IPS-18a (cell line): ENCODE results near the gene ANAPC2.

Experiments
- H3K27ac ChIP-seq: one replicate; pipeline ENCODE4 v1.5.1; 2013; ENCODE audit warnings: low read length
- H3K27me3 ChIP-seq: one replicate; pipeline ENCODE4 v1.6.1; 2013; ENCODE audit warnings: mild to moderate bottlenecking, low read length; ENCODE audit not compliant: control insufficient read depth, insufficient read depth
- H3K36me3 ChIP-seq: one replicate; pipeline ENCODE4 v1.6.1; 2013; ENCODE audit warnings: low read depth, low read length; ENCODE audit not compliant: control insufficient read depth
- H3K4me1 ChIP-seq: one replicate; pipeline ENCODE4 v1.6.1; 2013; ENCODE audit warnings: low read depth, low read length; ENCODE audit not compliant: control insufficient read depth
- H3K4me3 ChIP-seq: one replicate; pipeline ENCODE4 v1.5.1; 2013; ENCODE audit warnings: low read length
- H3K9ac ChIP-seq: one replicate; pipeline ENCODE4 v1.6.1; 2013; ENCODE audit warnings: mild to moderate bottlenecking, low read length, moderate library complexity
- H3K9me3 ChIP-seq: one replicate; pipeline ENCODE4 v1.6.1; 2013; ENCODE audit warnings: low read depth, low read length; ENCODE audit not compliant: control insufficient read depth

ANAPC2 gene

DNA sequence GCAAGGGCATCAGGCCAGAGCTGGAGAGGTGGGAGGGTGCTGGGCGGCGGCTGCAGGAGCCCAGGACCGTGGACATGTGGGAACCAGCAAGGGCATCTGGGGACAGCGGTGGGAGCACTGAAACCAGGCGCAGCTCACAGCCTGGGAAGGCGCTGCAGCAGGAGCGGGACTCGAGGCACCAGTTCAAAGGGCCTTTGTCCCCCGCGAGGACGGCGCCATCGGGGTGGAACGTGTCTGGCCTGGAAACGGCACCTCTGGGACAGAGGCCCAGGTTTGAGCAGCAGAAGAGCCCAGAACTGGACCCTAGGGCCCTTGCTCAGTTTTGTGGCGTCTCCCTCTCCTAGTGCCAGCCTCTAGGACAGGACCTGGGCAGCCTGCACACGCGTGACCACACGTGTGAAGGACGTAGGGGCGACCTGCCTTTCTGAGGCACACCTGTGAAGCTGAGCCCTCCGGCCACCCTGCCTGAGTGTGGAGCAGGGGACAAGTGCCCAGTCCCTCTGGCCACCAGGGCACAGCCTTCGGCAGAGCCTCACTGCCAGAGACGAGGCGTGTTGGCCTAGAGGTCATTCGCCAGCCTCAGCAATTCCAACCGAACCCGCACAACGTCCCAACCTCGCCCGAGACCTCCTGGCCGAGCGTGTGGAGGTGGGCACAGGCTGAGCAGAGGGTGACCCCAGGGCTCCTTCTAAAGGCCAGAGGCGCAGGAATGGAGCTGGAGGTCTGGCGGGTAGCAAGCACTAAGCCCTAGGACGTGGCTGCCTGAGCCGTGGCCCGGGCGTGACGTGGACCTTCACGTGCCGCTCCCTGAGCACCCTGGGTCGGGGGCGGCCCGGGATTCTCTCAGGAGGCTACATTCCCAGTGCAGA is 14.3 kb downstream of the ANAPC2 start:
- Histone ChIP-seq H3K9ac (no peak overlapping the region), H3K27me3 (peaks cover 70% of the 10 kb centered on the region), H3K4me1 (no peaks in the 10 kb centered on the region), H3K27ac (no peak overlapping the region), H3K9me3 (no peaks in the 10 kb centered on the region), H3K36me3 (no peaks in the 10 kb centered on the region), H3K4me3 (no peak overlapping the region)

DNA sequence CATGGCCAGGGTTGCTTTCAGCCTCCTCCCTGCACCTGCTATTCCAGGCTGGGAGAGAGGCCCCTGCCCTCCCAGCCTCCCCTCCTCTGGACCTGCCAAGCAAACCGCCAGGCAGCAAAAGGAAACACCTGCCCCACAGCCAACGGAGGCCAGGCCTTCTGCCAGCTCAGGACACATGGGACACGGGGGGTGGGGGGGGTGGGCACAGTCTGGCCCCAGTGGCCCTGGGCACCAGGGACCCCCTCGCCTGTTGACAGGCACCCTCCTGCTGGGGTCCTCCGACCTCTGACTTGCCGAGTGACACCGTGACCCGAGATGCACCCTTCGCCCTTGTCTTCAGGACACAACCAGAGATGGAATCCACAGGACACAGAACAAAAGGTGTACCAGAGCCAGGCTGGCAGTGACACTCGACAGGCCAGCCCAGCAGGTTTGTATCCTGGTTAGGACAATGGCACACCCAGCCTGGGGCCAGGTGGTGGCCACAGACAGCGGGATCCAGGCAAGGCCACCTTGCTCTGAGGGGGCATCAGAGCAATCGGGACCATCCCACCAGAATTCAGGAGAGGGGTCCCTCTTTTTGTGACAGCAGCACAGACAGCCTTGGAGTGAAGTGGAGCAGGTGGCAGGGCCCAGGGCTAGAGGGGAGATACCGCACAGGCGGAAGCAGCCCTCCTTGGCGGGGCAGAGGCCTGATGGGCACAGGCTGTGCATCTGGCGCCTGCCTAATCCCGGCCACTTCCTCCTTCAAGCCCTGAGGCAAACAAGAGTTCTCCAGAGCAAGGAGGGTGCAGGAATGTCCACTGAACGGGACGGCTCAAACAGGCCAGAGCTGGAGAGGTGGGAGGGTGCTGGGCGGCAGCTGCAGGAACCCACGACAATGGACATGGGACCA is 15.2 kb downstream of the ANAPC2 start:
- H3K4me1 ChIP-seq, result no peaks in the 10 kb centered on the region
- H3K9ac ChIP-seq, result no peak overlapping the region
- H3K27ac ChIP-seq, result no peak overlapping the region
- H3K4me3 ChIP-seq, result no peak overlapping the region
- no peaks in the 10 kb centered on the region for H3K36me3 ChIP-seq
- peaks cover 79% of the 10 kb centered on the region for H3K27me3 ChIP-seq
- H3K9me3 ChIP-seq, result no peaks in the 10 kb centered on the region

DNA sequence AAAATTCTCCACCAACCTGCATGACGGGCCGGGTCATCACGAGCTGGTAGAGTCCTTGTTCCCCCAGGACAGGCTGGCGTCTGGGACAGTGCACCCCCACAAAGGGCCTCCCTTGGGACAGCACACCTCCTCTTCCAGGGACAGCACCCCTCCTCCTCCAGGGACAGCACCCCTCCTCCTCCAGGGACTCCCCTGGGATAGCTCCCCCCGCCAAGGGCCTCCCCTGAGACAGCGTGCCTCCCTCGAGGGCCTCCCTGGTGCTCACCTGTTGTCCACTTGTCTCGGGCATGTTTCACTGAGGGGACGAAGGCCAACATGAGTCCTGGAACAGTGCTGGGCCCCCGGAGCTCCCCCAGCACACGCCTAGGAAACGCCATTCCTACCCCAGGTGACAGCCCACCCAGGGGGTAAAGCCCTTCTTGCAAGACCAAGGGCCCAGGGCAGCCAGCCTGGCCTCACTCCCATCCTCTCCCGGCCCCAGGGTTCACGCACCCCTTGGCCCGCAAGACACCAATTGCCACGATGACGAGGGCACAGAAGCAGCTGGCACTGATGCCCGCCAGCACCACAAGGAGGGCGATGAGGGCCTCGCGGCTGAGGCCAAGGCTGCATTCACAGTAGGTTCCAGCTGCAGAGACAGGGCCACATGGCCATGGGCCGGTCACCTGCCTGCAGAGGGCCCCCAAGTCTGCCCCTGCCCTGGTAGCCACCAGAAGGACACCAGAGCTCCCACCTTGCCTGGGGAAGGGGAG is 17.0 kb downstream of the ANAPC2 start:
- Histone ChIP-seq H3K4me3 (no peak overlapping the region), H3K4me1 (no peaks in the 10 kb centered on the region), H3K9me3 (no peaks in the 10 kb centered on the region), H3K9ac (no peak overlapping the region), H3K27me3 (peaks cover 96% of the 10 kb centered on the region), H3K36me3 (no peaks in the 10 kb centered on the region), H3K27ac (no peak overlapping the region)

DNA sequence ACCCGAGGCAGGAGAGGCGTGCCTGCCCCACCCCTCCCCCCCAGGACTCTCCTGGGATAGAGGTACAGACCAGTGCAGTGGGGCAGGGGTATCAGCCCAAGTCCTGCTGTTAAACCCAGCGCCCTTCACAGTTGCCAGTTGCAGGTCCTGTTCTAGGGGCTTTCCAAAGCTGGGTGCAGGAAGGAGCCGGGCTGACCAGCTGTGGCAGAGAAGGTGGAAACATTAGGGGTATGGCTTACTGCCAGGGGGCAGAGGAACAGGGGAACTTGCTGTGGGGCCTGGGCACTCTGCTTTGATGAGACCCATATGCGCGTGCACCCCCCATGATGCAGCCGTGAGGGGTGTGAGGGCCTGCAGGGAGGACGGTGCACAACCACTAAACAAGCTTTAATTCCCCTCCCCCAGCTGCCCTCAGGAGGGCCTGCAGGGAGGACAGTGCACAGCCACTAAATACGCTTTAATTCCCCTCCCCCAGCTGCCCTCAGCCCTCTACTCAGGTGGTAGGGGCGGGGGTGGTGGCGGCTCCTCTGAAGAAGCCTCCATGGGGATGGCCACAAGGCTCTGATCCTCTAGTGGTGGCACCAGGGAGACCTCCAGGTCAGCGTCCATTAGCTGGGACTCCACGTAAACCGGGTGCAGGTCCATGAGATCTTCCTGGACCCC is 17.7 kb downstream of the ANAPC2 start:
- H3K9ac ChIP-seq, result no peak overlapping the region

DNA sequence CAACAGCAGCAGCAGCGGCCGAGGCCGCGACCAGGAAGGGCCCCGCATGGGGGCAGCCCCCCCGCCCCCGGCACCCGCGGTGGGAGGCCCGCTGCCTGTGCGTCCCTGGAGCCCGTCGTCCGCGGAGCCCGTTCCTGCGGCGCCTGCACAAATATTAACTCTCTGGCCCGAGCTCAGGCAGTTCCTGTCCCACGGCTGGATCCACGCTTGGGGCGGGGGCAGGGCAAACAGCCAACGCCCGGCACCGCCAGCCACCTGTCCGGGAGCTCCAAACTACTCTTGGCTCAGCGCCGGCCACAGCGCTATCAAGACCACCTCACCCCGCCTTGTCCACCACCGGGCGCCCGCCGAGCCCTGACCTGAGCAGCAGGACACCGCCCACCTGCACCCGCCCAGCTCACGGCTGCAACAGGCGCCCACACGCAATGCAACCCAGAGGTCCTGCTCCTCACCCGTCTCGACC is 18.4 kb downstream of the ANAPC2 start, which contains the start of gene LRRC26:
LRRC26 (minus strand) TSS at position 156 of the 463 bp plus-strand sequence; CDS start at position 48, 108 bp downstream.
- H3K9me3 ChIP-seq, result no peaks in the 10 kb centered on the region
- H3K4me1 ChIP-seq, result no peaks in the 10 kb centered on the region
- H3K27ac ChIP-seq, result no peak within 1 kb of the TSS
- H3K36me3 ChIP-seq, result no peaks in the 10 kb centered on the region
- H3K4me3 ChIP-seq, result peak within 1 kb of the TSS; percentile 47
- H3K27me3 ChIP-seq, result peaks cover 96% of the 10 kb centered on the region
- H3K9ac ChIP-seq, result no peak within 1 kb of the TSS

More for the DNA sequence above, 17.7 kb downstream of the ANAPC2 start:
- Histone ChIP-seq H3K4me3 (no peak overlapping the region), H3K36me3 (no peaks in the 10 kb centered on the region), H3K4me1 (no peaks in the 10 kb centered on the region), H3K27me3 (peaks cover 96% of the 10 kb centered on the region), H3K27ac (no peak overlapping the region), H3K9me3 (no peaks in the 10 kb centered on the region)

DNA sequence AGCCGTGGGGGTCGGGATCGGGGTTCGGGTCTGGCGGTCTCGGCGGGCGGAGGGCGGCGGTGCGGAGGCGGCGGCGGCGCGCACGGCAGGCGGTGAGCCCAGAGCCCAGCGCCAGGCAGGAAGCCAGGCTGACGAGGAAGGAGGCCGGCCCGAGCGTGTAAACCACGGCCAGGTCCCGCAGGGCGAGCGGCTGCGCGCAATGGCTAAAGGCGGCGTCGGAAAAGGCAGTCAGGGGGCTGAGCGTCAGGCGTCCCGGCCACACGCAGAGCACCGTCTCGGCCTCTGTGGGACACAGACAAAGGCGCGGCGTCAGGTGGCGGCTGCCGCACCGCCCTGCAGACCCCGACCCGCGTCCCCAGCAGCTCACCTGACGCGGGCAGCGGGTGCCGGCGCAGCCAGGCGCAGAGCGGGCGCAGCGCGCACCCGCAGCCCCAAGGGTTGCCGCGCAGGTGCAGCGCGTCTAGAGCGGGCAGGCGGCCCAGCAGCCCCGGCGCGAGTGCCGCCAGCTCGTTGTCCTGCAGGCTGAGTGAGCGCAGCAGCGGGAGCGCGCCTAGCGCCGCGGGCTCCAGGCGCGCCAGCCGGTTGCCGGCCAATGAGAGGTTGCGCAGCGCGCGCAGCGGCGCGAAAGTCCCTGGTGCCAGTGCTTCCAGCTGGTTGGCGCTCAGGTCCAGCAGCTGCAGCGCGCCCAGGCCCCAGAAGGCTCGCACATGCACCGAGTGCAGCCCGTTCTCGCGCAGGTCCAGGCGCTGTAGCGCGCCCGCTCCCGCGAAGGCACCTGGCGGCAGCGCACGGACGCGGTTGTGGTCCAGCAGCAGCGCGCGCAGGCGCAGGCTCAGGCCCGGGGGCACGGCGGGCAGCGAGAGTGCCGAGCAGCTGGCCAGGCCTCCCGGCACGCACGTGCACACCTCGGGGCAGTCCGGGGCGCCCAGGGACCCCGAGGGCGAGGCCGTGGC is 19.2 kb downstream of the ANAPC2 start:
- H3K27ac ChIP-seq, result no peak overlapping the region
- no peaks in the 10 kb centered on the region for H3K36me3 ChIP-seq
- no peaks in the 10 kb centered on the region for H3K9me3 ChIP-seq
- H3K27me3 ChIP-seq, result peaks cover 99% of the 10 kb centered on the region
- H3K9ac ChIP-seq, result no peak overlapping the region
- H3K4me3 ChIP-seq, result peak overlapping the region; percentile 47
- H3K4me1 ChIP-seq, result no peaks in the 10 kb centered on the region

DNA sequence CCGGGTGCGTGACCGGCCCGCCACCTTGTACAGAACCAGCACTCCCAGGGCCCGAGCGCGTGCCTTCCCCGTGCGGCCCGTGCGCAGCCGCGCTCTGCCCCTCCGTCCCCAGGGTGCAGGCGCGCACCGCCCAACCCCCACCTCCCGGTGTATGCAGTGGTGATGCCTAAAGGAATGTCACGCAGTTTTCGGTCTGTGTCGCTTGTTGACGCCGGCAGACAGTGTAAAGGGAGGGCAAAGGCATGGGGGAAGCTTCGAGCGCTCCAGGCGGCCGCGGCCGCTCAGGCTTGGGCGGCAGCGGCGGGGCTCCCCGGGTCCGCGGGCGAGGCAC is 19.8 kb downstream of the ANAPC2 start:
- no peak overlapping the region for H3K27ac ChIP-seq
- no peaks in the 10 kb centered on the region for H3K9me3 ChIP-seq
- H3K36me3 ChIP-seq, result no peaks in the 10 kb centered on the region
- peak overlapping the region; percentile 47 for H3K4me3 ChIP-seq
- H3K9ac ChIP-seq, result no peak overlapping the region
- no peaks in the 10 kb centered on the region for H3K4me1 ChIP-seq
- H3K27me3 ChIP-seq, result peaks cover 99% of the 10 kb centered on the region

DNA sequence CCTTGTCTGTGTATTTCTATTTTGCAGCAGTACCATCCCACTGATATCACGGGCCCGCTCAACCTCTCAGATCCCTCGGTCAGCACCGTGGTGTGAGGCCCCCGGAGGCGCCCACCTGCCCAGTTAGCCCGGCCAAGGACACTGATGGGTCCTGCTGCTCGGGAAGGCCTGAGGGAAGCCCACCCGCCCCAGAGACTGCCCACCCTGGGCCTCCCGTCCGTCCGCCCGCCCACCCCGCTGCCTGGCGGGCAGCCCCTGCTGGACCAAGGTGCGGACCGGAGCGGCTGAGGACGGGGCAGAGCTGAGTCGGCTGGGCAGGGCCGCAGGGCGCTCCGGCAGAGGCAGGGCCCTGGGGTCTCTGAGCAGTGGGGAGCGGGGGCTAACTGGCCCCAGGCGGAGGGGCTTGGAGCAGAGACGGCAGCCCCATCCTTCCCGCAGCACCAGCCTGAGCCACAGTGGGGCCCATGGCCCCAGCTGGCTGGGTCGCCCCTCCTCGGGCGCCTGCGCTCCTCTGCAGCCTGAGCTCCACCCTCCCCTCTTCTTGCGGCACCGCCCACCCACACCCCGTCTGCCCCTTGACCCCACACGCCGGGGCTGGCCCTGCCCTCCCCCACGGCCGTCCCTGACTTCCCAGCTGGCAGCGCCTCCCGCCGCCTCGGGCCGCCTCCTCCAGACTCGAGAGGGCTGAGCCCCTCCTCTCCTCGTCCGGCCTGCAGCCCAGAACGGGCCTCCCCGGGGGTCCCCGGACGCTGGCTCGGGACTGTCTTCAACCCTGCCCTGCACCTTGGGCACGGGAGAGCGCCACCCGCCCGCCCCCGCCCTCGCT is 20.4 kb downstream of the ANAPC2 start:
- H3K9ac ChIP-seq, result no peak overlapping the region
- no peaks in the 10 kb centered on the region for H3K9me3 ChIP-seq
- H3K27ac ChIP-seq, result no peak overlapping the region
- H3K36me3 ChIP-seq, result no peaks in the 10 kb centered on the region
- no peak overlapping the region for H3K4me3 ChIP-seq
- no peaks in the 10 kb centered on the region for H3K4me1 ChIP-seq
- H3K27me3 ChIP-seq, result peaks cover 99% of the 10 kb centered on the region

DNA sequence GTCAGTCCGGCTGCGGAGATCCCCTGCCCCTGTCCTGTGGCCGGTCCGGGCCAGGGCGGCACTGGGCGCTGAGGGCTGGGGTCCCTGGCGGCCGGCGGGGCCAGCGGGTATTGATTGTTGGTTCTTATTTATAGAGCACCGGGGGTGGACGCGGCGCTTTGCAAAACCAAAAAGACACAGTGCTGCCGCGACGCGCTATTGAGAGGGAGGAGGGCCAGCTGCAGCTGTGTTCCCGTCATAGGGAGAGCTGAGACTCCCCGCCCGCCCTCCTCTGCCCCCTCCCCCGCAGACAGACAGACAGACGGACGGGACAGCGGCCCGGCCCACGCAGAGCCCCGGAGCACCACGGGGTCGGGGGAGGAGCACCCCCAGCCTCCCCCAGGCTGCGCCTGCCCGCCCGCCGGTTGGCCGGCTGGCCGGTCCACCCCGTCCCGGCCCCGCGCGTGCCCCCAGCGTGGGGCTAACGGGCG is 21.0 kb downstream of the ANAPC2 start:
- no peak overlapping the region for H3K27ac ChIP-seq
- H3K27me3 ChIP-seq, result peaks cover 100% of the 10 kb centered on the region
- no peaks in the 10 kb centered on the region for H3K4me1 ChIP-seq

More for the DNA sequence above, 21.0 kb downstream of the ANAPC2 start:
- Histone ChIP-seq H3K36me3 (no peaks in the 10 kb centered on the region), H3K9me3 (no peaks in the 10 kb centered on the region), H3K9ac (no peak overlapping the region), H3K4me3 (no peak overlapping the region)
